ENCODE data around the gene RPAP3.

DNA sequence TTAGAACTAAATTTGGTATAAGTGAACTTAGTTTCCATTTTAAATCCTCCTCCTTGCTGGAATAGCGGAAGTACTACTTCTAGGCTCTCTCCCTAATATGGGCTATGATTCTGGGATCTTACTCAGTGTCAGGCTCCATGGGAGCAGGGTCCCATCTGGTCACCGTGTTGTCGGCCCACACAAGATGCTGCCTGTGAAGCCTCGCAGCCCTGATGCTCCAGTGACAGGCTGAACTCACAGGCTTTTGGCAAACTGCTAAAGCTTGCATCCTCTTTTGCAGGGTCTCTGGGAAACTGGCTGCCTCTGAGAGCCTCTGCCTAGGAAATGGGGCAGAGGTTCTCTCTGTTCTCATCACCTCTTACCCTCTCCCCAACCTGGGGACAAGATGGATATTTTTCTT, 88.4 kb downstream of the RPAP3 start:
- TF ChIP-seq, protein P1, sequence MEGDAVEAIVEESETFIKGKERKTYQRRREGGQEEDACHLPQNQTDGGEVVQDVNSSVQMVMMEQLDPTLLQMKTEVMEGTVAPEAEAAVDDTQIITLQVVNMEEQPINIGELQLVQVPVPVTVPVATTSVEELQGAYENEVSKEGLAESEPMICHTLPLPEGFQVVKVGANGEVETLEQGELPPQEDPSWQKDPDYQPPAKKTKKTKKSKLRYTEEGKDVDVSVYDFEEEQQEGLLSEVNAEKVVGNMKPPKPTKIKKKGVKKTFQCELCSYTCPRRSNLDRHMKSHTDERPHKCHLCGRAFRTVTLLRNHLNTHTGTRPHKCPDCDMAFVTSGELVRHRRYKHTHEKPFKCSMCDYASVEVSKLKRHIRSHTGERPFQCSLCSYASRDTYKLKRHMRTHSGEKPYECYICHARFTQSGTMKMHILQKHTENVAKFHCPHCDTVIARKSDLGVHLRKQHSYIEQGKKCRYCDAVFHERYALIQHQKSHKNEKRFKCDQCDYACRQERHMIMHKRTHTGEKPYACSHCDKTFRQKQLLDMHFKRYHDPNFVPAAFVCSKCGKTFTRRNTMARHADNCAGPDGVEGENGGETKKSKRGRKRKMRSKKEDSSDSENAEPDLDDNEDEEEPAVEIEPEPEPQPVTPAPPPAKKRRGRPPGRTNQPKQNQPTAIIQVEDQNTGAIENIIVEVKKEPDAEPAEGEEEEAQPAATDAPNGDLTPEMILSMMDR (IDR thresholded peaks at IDR 0.05; ENCODE audit: poor library complexity, severe bottlenecking), result no peak
- TF ChIP-seq POLR2AphosphoS5 (IDR thresholded peaks at IDR 0.05) (no peak), EZH2 (IDR thresholded peaks at IDR 0.05; ENCODE audit: borderline replicate concordance, insufficient read depth, low read length, poor library complexity, severe bottlenecking) (no peak), TAF1 (IDR thresholded peaks at IDR 0.05; ENCODE audit: low read depth) (no peak), EP300 (conservative IDR thresholded peaks at IDR 0.05; ENCODE audit: poor library complexity, severe bottlenecking) (no peak), RAD21 (conservative IDR thresholded peaks at IDR 0.05) (no peak)
- TF ChIP-seq, protein P2, sequence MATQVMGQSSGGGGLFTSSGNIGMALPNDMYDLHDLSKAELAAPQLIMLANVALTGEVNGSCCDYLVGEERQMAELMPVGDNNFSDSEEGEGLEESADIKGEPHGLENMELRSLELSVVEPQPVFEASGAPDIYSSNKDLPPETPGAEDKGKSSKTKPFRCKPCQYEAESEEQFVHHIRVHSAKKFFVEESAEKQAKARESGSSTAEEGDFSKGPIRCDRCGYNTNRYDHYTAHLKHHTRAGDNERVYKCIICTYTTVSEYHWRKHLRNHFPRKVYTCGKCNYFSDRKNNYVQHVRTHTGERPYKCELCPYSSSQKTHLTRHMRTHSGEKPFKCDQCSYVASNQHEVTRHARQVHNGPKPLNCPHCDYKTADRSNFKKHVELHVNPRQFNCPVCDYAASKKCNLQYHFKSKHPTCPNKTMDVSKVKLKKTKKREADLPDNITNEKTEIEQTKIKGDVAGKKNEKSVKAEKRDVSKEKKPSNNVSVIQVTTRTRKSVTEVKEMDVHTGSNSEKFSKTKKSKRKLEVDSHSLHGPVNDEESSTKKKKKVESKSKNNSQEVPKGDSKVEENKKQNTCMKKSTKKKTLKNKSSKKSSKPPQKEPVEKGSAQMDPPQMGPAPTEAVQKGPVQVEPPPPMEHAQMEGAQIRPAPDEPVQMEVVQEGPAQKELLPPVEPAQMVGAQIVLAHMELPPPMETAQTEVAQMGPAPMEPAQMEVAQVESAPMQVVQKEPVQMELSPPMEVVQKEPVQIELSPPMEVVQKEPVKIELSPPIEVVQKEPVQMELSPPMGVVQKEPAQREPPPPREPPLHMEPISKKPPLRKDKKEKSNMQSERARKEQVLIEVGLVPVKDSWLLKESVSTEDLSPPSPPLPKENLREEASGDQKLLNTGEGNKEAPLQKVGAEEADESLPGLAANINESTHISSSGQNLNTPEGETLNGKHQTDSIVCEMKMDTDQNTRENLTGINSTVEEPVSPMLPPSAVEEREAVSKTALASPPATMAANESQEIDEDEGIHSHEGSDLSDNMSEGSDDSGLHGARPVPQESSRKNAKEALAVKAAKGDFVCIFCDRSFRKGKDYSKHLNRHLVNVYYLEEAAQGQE (IDR thresholded peaks at IDR 0.05; ENCODE audit: borderline replicate concordance), result no peak
